Measurements from ENCODE around the gene SSTR3.

The SSTR3 gene

DNA sequence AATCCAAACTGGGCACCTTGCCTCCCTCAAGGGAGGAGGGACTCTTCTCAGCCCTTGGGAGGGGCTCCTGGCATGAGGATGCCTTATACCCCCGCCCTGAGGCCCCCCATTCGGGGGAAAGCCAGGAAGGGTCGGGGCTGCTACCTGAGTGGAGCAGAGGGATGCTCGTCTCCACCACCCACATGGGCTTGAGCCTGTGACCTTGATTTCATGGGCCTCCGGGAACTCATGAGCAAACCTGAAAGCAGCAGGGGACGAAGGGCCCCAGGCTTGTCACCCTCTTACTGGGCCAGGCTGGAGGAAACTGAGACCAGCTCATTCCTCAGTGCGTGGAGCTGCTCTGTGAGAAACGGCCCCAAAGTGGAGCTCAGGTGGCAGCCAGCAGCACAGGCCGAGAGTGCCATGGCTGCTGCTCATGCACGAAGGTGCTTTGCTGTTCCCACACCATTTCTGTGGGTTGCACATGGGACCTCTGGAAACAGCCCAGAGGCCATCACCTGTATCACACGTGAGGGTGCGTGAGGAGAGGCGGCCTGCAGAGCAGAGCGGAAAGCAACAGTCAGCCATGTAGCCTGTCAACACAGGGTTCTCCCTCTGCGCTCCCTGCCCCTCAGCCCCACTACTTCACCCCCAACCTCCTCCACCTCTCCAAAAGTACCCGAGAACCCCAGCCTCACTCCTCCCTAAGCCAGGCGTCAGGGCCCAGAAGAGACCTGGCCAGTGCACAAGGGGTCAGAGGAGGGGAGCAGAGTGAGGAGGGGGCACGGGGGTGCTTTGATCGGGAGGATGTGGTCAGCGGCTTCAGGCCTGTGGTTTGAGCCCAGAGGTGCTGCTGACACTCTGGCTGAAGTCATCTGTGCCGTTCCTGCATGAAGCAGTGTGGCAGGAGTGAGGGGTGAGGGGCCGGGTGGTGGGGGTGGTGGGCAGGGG lies 48.4 kb downstream of the SSTR3 start:
- peak; percentile 88 for DNase-seq

DNA sequence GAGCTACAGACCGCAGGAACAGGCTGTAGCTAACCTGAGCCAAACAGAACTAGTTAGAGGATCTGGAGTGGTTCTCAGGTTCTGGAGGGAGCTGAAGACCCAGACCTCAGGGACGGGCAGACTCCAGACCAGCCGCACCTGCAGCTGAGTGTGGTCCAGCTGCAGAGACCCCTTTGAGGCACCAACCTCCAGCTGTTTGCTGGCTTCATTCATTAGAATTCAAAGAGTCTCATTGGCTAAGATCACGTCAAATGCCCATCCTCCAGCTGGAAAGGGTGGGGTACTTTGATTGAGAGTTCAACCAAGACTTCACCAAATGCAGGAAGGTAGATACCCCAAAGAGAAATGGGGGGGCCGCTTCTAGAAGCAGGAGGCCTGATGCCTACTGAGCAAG lies 49.2 kb downstream of the SSTR3 start:
- no peak for DNase-seq

DNA sequence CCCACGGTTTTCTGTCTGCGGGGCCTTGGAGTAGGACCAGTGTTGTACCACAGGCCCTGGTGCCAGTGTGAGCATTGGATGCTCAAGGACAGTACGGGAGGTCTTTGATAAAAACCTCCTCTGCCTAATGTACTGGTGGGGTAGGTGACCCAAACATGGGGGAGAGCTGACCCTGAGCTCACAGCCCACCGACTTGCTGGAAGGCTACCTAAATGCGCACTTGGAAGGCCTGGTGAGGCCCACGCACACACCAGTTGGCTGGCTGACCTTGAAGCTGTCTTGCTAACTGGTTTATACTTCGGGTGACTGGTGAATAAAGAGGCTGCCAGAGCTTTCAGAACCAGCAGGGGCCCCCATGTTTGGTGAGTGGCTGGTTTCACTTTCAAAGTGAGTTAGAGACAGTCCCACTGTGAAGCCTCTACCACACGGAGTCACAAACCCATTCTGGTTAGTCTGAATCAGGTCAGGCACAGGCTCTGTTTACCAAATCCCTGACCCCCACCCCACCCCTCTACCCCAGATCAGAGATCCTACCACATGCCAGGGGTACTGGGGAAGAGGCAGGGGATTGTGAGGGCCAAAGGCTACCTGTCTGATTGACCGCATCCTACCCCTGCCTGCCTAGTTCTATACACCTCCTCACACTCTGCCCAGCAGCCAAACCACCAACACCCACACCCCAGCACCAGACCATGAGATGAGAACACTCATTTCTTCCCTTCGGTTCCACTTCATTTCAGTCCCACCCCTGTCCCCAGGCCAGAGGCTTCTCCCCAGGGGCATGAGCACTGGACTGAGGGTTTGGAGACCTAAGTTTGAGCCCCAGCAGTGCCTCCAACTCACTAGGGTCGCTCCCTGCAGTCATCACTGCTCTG lies 49.8 kb downstream of the SSTR3 start:
- peak; percentile 86 for DNase-seq

DNA sequence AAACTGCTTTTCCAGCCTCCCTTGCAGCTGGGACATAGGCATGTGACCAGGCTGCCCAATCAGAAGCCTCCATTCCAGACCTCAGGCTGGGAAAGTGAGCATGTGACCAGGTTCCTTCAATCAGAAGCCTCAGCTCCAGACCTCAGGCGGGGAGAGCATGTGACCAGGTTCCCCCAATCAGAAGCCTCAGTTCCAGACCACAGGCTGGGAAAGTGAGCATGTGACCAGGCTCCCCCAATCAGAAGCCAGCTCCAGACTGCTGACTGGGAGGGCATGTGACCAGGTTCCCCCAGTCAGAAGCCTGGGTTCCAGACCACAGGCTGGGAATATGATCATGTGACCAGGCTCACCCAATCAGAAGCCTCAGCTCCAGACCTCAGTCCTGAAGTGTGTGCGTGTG lies 50.8 kb downstream of the SSTR3 start:
- peak; percentile 69 for DNase-seq

DNA sequence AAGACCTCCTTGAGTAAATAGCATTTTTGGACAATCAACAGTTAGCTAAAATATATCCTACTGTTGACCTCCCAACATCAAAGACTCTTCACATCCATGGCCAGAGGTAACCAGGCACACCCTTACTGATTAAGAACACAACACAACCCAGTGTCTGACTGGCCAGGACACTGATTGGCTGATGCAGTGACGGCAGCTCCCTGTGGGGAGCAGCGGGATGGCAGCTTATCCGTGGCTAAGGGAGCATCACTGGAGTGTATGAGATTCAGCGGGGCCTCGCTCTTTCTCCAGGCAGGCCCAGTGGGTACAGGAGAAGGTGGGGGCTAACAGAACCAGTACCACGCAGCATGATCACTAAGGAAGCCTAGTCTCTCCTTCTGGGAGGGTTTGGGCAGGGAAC lies 52.2 kb downstream of the SSTR3 start:
- DNase-seq, result no peak

DNA sequence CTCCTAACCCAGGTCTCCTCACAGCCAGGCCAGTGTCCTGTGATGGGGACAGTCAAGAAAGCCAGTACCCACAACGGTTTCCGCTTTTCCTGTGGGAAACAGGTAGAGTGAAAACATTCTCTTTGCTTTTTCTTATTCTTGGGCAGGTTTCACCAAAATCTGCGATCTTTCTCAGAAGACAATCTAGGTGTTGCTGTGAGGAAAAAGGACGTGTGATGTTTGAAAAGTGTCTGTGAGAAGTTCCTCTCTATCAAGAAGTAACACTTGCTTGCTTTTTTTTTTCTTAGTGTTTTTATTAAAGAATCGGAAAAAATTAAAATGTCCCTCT lies 53.4 kb downstream of the SSTR3 start:
- no peak for DNase-seq

DNA sequence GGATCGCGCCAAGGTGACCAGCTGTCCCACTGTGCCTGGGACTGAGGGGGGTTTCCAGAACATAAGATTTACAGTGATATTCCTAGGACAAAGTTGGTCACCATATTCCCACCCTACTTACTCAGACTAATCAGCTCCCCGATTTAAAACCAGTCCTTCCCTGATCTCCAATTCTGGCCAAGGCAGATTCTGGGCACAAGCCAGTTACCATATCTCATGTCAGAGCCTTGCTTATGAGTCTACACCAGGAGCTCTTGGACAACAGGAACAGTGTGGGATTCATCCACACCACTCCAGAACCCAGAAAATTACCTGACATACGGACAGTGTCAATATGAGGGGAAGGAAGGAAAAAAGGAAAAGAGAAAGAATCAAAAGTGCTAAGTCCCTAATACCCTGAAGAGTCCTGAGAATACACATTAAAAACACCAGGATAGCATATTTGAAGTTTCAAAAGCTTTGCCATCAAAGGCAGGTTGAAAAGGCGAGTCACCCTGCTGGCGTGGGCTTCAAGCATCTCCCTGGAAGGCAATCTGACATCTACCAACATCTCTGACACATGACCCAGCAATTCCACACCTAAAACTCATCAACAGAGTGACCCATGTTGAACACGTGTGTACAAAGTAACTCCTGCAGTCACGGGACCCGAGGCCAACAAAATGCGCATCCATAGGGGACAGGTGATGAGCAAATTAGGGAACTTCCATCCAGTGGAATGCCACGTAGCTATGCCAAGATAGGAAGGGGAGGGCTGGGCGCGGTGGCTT lies 54.6 kb downstream of the SSTR3 start:
- DNase-seq, result peak; percentile 62

DNA sequence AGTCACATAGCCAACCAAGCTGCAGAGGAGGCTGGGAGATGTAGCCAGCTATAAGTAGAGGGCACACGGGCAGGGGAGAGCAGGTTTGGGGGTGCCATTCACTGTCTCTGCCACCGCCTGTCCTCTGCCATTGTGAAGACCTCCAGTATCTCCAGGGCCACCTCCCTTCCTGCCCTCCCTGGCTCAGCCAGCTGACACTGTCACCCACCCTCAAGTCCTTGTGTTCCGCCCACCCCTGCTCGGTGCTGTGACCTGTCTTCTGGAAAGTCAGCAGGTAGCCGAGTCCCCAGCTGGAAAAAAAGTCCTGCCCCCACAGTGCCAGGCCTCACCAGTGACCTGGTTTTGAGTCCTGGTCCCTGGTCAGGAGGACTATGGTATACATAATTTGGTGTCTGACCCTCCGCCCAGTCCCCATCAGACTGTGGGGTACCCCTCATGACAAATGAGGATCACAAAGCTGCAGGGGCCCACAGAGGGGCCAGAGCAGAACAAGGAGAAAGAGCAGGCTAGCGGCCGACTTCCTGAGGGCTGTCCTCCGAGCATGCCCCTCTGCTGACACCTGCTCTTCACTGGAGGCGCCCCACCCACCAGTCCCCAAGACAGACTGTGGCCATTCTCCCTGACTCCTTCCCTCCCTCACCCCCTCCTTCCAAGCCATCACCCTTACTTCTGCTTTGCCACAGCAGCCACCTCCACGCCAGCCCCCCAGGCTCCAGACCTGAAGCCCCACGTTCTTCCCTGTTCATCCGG lies 55.4 kb downstream of the SSTR3 start:
- DNase-seq, result no peak

DNA sequence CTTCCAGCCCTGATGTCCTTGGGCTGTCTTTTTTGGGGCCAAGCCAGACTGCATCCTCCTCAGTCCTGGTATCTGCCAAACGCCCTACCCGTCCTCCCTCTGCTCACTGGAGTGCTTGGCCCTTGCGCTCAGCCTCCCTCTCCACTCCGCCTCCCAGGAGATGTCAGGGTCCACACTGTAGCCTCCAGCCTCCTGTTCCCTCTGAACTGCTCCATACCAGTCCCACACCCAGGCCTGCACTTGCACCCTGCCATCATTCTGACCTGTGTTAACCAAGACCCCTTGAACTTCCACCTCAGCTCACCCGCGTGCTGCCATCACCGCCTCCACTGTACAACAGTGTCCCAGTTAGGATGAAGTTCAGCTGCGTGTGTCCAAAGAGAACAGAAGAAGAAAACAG lies 56.3 kb downstream of the SSTR3 start:
- DNase-seq, result no peak

DNA sequence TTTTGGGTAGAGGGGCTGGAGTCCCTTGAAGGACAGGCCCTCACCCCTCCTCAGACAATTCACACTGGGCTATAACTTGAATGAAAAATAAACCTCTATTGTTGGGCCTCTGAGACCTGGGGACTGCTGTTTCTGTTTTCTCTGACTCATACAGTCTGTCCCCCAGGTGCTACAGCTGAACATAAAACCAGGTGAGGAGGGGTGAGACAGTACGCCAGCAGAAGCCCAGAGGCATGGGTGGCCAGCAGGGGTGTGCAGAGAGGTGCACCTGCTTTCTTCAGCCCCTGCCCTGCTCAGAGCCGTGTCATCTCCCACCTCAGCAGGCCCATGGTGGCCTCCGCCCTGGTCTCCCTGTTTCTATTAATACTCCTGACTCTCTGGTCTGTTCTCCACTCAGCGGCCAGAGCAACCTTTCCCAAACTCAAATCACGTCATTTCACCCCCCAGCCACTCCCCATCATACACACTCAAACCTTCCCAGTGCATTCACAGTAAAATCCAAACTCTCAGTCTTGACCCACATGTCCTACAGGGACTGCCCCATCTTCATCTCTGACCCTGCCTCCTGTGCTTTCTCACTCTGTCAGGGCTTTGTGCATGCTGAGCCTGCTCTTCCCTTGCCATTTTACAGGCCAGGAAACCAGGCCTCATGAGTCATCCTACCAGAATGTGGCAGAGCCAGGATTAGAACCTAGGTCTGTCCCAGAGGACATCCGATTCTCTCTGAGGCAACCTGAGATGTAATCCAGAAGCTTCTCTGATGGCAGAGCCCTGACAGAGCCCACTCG lies 57.2 kb downstream of the SSTR3 start:
- peak; percentile 47 for DNase-seq
